NCI-H526 (cell line): ENCODE data around the gene IL23R.

Source experiments
- DNase-seq, 2 experiments: peaks; one replicate each; lab custom pipeline; 2025; lab: John Stamatoyannopoulos, UW

The IL23R gene

GRCh38 chr1:67304023-67304422 lies 137.8 kb downstream of the IL23R start:
- DNase-seq = no peak

GRCh38 chr1:67306547-67306946 lies 140.3 kb downstream of the IL23R start:
- DNase-seq = no peak

GRCh38 chr1:67307251-67308060 lies 141.2 kb downstream of the IL23R start, which contains the start of gene IL12RB2:
Gene IL12RB2 (plus strand): TSS chr1:67307873. CDS start chr1:67320369, 12,496 bp downstream.
- peak; percentile 57 to 73 for DNase-seq

- peak in 1 of 2 experiments; percentile 49 for DNase-seq
Observed at GRCh38 chr1:67308136-67308535, 141.9 kb downstream of the IL23R start.
